ENCODE measurements around the gene DERA.
"Not testable (repeated sequence)": the region's sequence is repeated elsewhere in the genome, so short reads cannot be mapped to it uniquely, and the experiment has no call there.

GRCh38 chr12:15911931-15912330 is 799 bp downstream of the DERA start:
- TF ChIP-seq EZH2 (IDR thresholded peaks at IDR 0.05; ENCODE audit: borderline replicate concordance, low read depth, low read length, severe bottlenecking); CTCF (IDR thresholded peaks at IDR 0.05; ENCODE audit: borderline replicate concordance, extremely low read depth, low read length, poor library complexity, severe bottlenecking): not testable (repeated sequence)

All from DND-41 (cell line).